Mesothelial cell of epicardium (in vitro differentiated cells): ENCODE data around the gene CCDC14. TPM values are rescaled to one million over a fixed set of nuclear protein-coding genes. Genes with fewer than 3 reads are reported as not detected.

Source experiments
- DNase-seq, 2 experiments: peaks; one replicate each; pipeline ENCODE4 v3.0.0; 2021; ENCODE audit warnings: low spot score in 2 of 2; ENCODE audit not compliant: unreplicated experiment in 2 of 2
- H3K27ac Mint-ChIP-seq: 2 replicates; pipeline ENCODE4 v1.8.0; 2021; ENCODE audit warnings: mixed read lengths
- H3K27me3 Mint-ChIP-seq: 2 replicates; pipeline ENCODE4 v1.8.0; 2021; ENCODE audit warnings: low read depth, mixed read lengths
- H3K36me3 Mint-ChIP-seq: 2 replicates; pipeline ENCODE4 v1.8.0; 2021; ENCODE audit warnings: mixed read lengths
- H3K4me1 Mint-ChIP-seq: 2 replicates; pipeline ENCODE4 v1.8.0; 2021; ENCODE audit warnings: mixed read lengths
- H3K4me3 Mint-ChIP-seq: 2 replicates; pipeline ENCODE4 v1.8.0; 2021; ENCODE audit warnings: mild to moderate bottlenecking, moderate library complexity, mixed read lengths
- H3K9me3 Mint-ChIP-seq: 2 replicates; pipeline ENCODE4 v1.8.0; 2021; ENCODE audit warnings: mixed read lengths
- total RNA-seq: library from RNA; stranded (reverse); gene quantifications from 3 replicates; pipeline ENCODE4 v1.2.1, GENCODE V29; 2021
- TF ChIP-seq, protein P1 (sequence below): fragments of 200-600 bp; sonication (generic); IDR thresholded peaks from one replicate; pipeline ENCODE4 v1.5.0; 2021; ENCODE audit warnings: antibody characterized with exemption; ENCODE audit not compliant: unreplicated experiment

CCDC14 gene
- total RNA-seq, 1 donor from 2014 or later, result 123 TPM

DNA sequence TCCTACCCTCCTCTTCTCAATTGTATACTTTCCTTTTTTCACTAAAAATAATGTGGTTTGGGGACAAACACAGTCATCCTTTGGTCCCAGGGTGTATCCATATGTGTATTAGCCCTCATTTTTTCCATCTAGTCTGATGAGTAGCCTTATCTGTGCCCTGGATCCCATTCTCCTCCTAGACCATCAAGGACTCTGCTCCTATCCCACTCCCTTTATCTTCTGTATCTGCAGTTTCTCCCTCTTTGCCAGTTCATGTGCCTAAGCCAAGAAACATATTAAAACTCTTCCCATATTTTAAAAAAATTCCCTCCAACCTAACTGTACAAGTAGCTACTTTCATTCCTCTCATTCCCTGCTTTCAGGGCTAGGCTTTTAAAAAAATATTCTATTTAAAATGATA lies 25.2 kb downstream of the CCDC14 start:
- TF ChIP-seq, protein P1, sequence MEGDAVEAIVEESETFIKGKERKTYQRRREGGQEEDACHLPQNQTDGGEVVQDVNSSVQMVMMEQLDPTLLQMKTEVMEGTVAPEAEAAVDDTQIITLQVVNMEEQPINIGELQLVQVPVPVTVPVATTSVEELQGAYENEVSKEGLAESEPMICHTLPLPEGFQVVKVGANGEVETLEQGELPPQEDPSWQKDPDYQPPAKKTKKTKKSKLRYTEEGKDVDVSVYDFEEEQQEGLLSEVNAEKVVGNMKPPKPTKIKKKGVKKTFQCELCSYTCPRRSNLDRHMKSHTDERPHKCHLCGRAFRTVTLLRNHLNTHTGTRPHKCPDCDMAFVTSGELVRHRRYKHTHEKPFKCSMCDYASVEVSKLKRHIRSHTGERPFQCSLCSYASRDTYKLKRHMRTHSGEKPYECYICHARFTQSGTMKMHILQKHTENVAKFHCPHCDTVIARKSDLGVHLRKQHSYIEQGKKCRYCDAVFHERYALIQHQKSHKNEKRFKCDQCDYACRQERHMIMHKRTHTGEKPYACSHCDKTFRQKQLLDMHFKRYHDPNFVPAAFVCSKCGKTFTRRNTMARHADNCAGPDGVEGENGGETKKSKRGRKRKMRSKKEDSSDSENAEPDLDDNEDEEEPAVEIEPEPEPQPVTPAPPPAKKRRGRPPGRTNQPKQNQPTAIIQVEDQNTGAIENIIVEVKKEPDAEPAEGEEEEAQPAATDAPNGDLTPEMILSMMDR, result no peak
- no peak overlapping the region for H3K27ac Mint-ChIP-seq
- DNase-seq, result no peak
- peaks cover 2% of the 10 kb centered on the region for H3K4me1 Mint-ChIP-seq
- H3K27me3 Mint-ChIP-seq, result no peaks in the 10 kb centered on the region
- no peak overlapping the region for H3K4me3 Mint-ChIP-seq
- H3K36me3 Mint-ChIP-seq, result peaks cover 19% of the 10 kb centered on the region
- H3K9me3 Mint-ChIP-seq, result no peaks in the 10 kb centered on the region

GRCh38 chr3:123934250-123934649 lies 26.8 kb downstream of the CCDC14 start:
- H3K4me3 Mint-ChIP-seq, result no peak overlapping the region
- peaks cover 20% of the 10 kb centered on the region for H3K36me3 Mint-ChIP-seq
- no peak overlapping the region for H3K27ac Mint-ChIP-seq
- TF ChIP-seq, protein P1, result no peak
- peaks cover 2% of the 10 kb centered on the region for H3K4me1 Mint-ChIP-seq
- H3K9me3 Mint-ChIP-seq, result no peaks in the 10 kb centered on the region
- no peaks in the 10 kb centered on the region for H3K27me3 Mint-ChIP-seq
- DNase-seq, result no peak

- H3K36me3 Mint-ChIP-seq, result peaks cover 19% of the 10 kb centered on the region
- no peaks in the 10 kb centered on the region for H3K9me3 Mint-ChIP-seq
- H3K4me3 Mint-ChIP-seq, result no peak overlapping the region
- H3K27me3 Mint-ChIP-seq, result no peaks in the 10 kb centered on the region
- DNase-seq, result no peak
- no peaks in the 10 kb centered on the region for H3K4me1 Mint-ChIP-seq
- TF ChIP-seq, protein P1, result no peak
- no peak overlapping the region for H3K27ac Mint-ChIP-seq
Measured at GRCh38 chr3:123930445-123930844, 30.6 kb downstream of the CCDC14 start.

GRCh38 chr3:123929325-123929724 lies 31.7 kb downstream of the CCDC14 start:
- DNase-seq, result no peak
- Mint-ChIP-seq H3K4me3 (no peak overlapping the region), H3K9me3 (peaks cover 7% of the 10 kb centered on the region)

DNA sequence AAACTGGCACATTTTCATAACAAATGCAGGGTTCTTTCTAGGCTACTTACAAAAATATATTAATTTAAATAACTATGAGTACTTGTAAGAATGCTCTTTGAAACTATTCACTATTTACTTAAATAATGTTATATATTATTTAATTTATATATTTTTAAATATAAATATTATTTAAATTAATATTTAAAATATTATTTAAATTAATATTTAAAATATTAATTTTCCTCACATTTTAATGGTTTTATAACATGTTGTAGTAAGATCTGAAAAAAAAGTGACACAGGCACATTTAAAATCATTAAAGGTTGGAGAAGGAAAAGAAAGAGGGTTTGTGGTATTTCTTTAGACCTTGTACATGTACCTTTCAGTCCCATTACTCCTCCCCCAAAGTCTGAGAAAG lies 34.6 kb downstream of the CCDC14 start:
- Mint-ChIP-seq H3K27ac (no peak overlapping the region), H3K27me3 (no peaks in the 10 kb centered on the region), H3K9me3 (peaks cover 35% of the 10 kb centered on the region), H3K36me3 (peaks cover 49% of the 10 kb centered on the region), H3K4me1 (no peaks in the 10 kb centered on the region), H3K4me3 (no peak overlapping the region)
- TF ChIP-seq, protein P1, result no peak
- no peak for DNase-seq

More at GRCh38 chr3:123929325-123929724, 31.7 kb downstream of the CCDC14 start:
- Mint-ChIP-seq H3K27me3 (no peaks in the 10 kb centered on the region), H3K4me1 (no peaks in the 10 kb centered on the region), H3K27ac (no peak overlapping the region), H3K36me3 (peaks cover 27% of the 10 kb centered on the region)
- TF ChIP-seq, protein P1, result no peak

DNA sequence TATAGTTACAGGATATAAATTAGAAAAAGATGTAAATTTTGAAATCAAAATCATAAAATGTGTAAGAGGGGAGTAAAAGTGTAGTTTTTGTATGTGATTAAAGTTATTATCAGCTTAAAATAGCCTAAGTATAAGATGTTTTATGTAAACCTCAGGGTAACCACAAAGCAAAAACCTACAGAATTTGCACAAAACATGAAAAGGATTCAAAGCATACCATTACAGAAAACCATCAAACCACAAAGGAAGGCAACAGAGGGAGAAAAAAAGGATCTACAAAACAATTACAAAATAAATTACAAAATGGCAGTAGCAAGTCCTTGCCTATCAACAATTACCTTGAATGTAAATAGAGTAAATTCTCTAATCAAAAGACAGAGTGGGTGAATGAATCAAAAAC lies 40.2 kb downstream of the CCDC14 start:
- H3K27me3 Mint-ChIP-seq, result no peaks in the 10 kb centered on the region
- H3K4me1 Mint-ChIP-seq, result no peaks in the 10 kb centered on the region
- H3K4me3 Mint-ChIP-seq, result no peak overlapping the region
- no peak for DNase-seq
- peaks cover 70% of the 10 kb centered on the region for H3K36me3 Mint-ChIP-seq
- H3K27ac Mint-ChIP-seq, result no peak overlapping the region
- TF ChIP-seq, protein P1, result no peak
- H3K9me3 Mint-ChIP-seq, result peaks cover 54% of the 10 kb centered on the region
